Osteoblast (primary cell): ENCODE data around the gene GALT. TPM values are rescaled to one million over a fixed set of nuclear protein-coding genes. Genes with fewer than 3 reads are reported as not detected.
A peak's percentile ranks its signal among the peaks of the same experiment; 100 is the strongest.

Source experiments
- DNase-seq: peaks from one replicate; pipeline ENCODE4 v3.0.0; 2011; ENCODE audit warnings: low spot score, mixed read lengths; ENCODE audit not compliant: insufficient read length; ENCODE audit errors: missing footprints
- H2AFZ ChIP-seq: 2 replicates; pipeline ENCODE4 v1.6.0; 2011; ENCODE audit warnings: mild to moderate bottlenecking, low read length
- H3K27ac ChIP-seq: 2 replicates; pipeline ENCODE4 v1.5.1; 2011; ENCODE audit warnings: mild to moderate bottlenecking, low read depth, low read length, moderate library complexity
- H3K27me3 ChIP-seq: 2 replicates; pipeline ENCODE4 v1.6.0; 2012; ENCODE audit warnings: mild to moderate bottlenecking, control low read depth, inconsistent platforms, low read length, moderate library complexity; ENCODE audit not compliant: insufficient read depth
- H3K36me3 ChIP-seq: 2 replicates; pipeline ENCODE4 v1.5.1; 2011; ENCODE audit warnings: mild to moderate bottlenecking, low read length, control low read depth, moderate library complexity; ENCODE audit not compliant: insufficient read depth
- H3K4me1 ChIP-seq: 2 replicates; pipeline ENCODE4 v1.5.1; 2011; ENCODE audit warnings: mild to moderate bottlenecking, low read length, control low read depth, moderate library complexity; ENCODE audit not compliant: insufficient read depth
- H3K4me2 ChIP-seq: 2 replicates; pipeline ENCODE4 v1.6.0; 2011; ENCODE audit warnings: mild to moderate bottlenecking, low read length; ENCODE audit not compliant: insufficient read depth
- H3K4me3 ChIP-seq: fragments of 200-600 bp; sonication (generic); 3 replicates; pipeline ENCODE4 v1.5.1; 2012; ENCODE audit warnings: mild to moderate bottlenecking, low read length, inconsistent platforms; ENCODE audit not compliant: insufficient read depth
- H3K79me2 ChIP-seq: 2 replicates; pipeline ENCODE4 v1.6.0; 2012; ENCODE audit warnings: mild to moderate bottlenecking, low read length, control low read depth, inconsistent platforms; ENCODE audit not compliant: insufficient read depth
- H3K9me3 ChIP-seq: 2 replicates; pipeline ENCODE4 v1.5.1; 2011; ENCODE audit warnings: low read depth, low read length, control low read depth
- H4K20me1 ChIP-seq: 2 replicates; pipeline ENCODE4 v1.6.0; 2012; ENCODE audit warnings: mild to moderate bottlenecking, low read length, control low read depth; ENCODE audit not compliant: insufficient read depth
- CTCF ChIP-seq: IDR thresholded peaks from 2 replicates; pipeline ENCODE4 v1.5.1; 2011; ENCODE audit warnings: mild to moderate bottlenecking, low read depth, low read length, moderate library complexity; ENCODE audit errors: extremely low read depth
- total RNA-seq: library from RNA; depleted of rRNA; stranded (reverse); fragments of >200 nt; gene quantifications from 2 replicates; pipeline ENCODE4 v1.2.3, GENCODE V29; 2012

The GALT gene
- total RNA-seq, 1 donor: 32.6 TPM

- H3K4me3 ChIP-seq: no peak overlapping the region
- TF ChIP-seq CTCF: no peak
- no peak overlapping the region for H3K27ac ChIP-seq
- peaks cover 4% of the 10 kb centered on the region for H3K4me1 ChIP-seq
- no peak overlapping the region for H3K4me2 ChIP-seq
- H4K20me1 ChIP-seq: peaks cover 9% of the 10 kb centered on the region
- H3K36me3 ChIP-seq: no peaks in the 10 kb centered on the region
- peak; percentile 10 for DNase-seq
- H3K27me3 ChIP-seq: no peaks in the 10 kb centered on the region
- no peaks in the 10 kb centered on the region for H3K9me3 ChIP-seq
- H2AFZ ChIP-seq: no peak overlapping the region
- peaks cover 24% of the 10 kb centered on the region for H3K79me2 ChIP-seq
Measured at GRCh38 chr9:34669809-34670562, 23.5 kb downstream of the GALT start.

GRCh38 chr9:34671307-34671706, 24.8 kb downstream of the GALT start:
- Histone ChIP-seq H3K4me3 (no peak overlapping the region), H4K20me1 (peaks cover 9% of the 10 kb centered on the region), H2AFZ (no peak overlapping the region), H3K27me3 (no peaks in the 10 kb centered on the region), H3K4me1 (peaks cover 2% of the 10 kb centered on the region), H3K79me2 (peaks cover 21% of the 10 kb centered on the region), H3K27ac (no peak overlapping the region), H3K4me2 (no peak overlapping the region), H3K9me3 (no peaks in the 10 kb centered on the region), H3K36me3 (no peaks in the 10 kb centered on the region)
- DNase-seq: peak; percentile 22
- no peak for TF ChIP-seq CTCF

- no peaks in the 10 kb centered on the region for H3K36me3 ChIP-seq
- TF ChIP-seq CTCF: no peak
- no peak overlapping the region for H2AFZ ChIP-seq
- H3K4me1 ChIP-seq: no peaks in the 10 kb centered on the region
- H3K9me3 ChIP-seq: no peaks in the 10 kb centered on the region
- no peaks in the 10 kb centered on the region for H3K27me3 ChIP-seq
- H3K4me2 ChIP-seq: no peak overlapping the region
- H3K27ac ChIP-seq: no peak overlapping the region
- H4K20me1 ChIP-seq: peaks cover 6% of the 10 kb centered on the region
- H3K79me2 ChIP-seq: peaks cover 3% of the 10 kb centered on the region
- no peak for DNase-seq
- no peak overlapping the region for H3K4me3 ChIP-seq
Measured at GRCh38 chr9:34674440-34674839, 28.0 kb downstream of the GALT start.

- H4K20me1 ChIP-seq: peaks cover 5% of the 10 kb centered on the region
- H3K36me3 ChIP-seq: no peaks in the 10 kb centered on the region
- H3K9me3 ChIP-seq: no peaks in the 10 kb centered on the region
- no peaks in the 10 kb centered on the region for H3K4me1 ChIP-seq
- H2AFZ ChIP-seq: no peak overlapping the region
- peak; percentile 86 for TF ChIP-seq CTCF
- no peak overlapping the region for H3K27ac ChIP-seq
- peaks cover 3% of the 10 kb centered on the region for H3K79me2 ChIP-seq
- no peak overlapping the region for H3K4me3 ChIP-seq
- no peak overlapping the region for H3K4me2 ChIP-seq
- no peaks in the 10 kb centered on the region for H3K27me3 ChIP-seq
- peak; percentile 79 for DNase-seq
Measured at GRCh38 chr9:34675048-34675714, 28.7 kb downstream of the GALT start.
